NCI-H146 (cell line): ENCODE measurements around the gene FKBP14.
A peak's percentile ranks its signal among the peaks of the same experiment; 100 is the strongest.
"Not testable (repeated sequence)": the region's sequence is repeated elsewhere in the genome, so short reads cannot be mapped to it uniquely, and the experiment has no call there.

Experiments
- DNase-seq: peaks from one replicate; lab custom pipeline; 2025; lab: John Stamatoyannopoulos, UW

FKBP14 gene

GRCh38 chr7:29990931-29991330, 35.6 kb downstream of the FKBP14 start:
- DNase-seq = no peak

GRCh38 chr7:29989257-29989995, 37.1 kb downstream of the FKBP14 start, which contains the start of gene SCRN1:
Gene SCRN1, minus strand, starts transcription at chr7:29989801. Its CDS starts 20,734 bp downstream, at chr7:29969067.
- DNase-seq = peak; percentile 80

GRCh38 chr7:29988424-29989256, 37.9 kb downstream of the FKBP14 start:
- DNase-seq = peak; percentile 80

GRCh38 chr7:29987811-29988317, 38.6 kb downstream of the FKBP14 start:
- peak; percentile 39 for DNase-seq

- no peak for DNase-seq
Measured at GRCh38 chr7:29987083-29987482, 39.4 kb downstream of the FKBP14 start.

GRCh38 chr7:29980151-29980550, 46.4 kb downstream of the FKBP14 start:
- DNase-seq = no peak

GRCh38 chr7:29977886-29978651, 48.4 kb downstream of the FKBP14 start:
- DNase-seq = peak; percentile 2

- no peak for DNase-seq
Measured at GRCh38 chr7:29976673-29977415, 49.7 kb downstream of the FKBP14 start.

- DNase-seq = no peak
Measured at GRCh38 chr7:29976266-29976665, 50.2 kb downstream of the FKBP14 start.

- DNase-seq = no peak
Measured at GRCh38 chr7:29975561-29975960, 50.9 kb downstream of the FKBP14 start.

- DNase-seq = no peak
Measured at GRCh38 chr7:29974286-29974685, 52.2 kb downstream of the FKBP14 start.

- no peak for DNase-seq
Measured at GRCh38 chr7:29972315-29972669, 54.2 kb downstream of the FKBP14 start.

- DNase-seq = no peak
Measured at GRCh38 chr7:29971566-29972314, 54.8 kb downstream of the FKBP14 start.

GRCh38 chr7:29970158-29970557, 56.3 kb downstream of the FKBP14 start:
- DNase-seq = no peak

- DNase-seq = no peak
Measured at GRCh38 chr7:29969738-29970137, 56.8 kb downstream of the FKBP14 start.

- no peak for DNase-seq
Measured at GRCh38 chr7:29968683-29969395, 57.7 kb downstream of the FKBP14 start.

- DNase-seq = no peak
Measured at GRCh38 chr7:29965030-29965429, 61.5 kb downstream of the FKBP14 start.

GRCh38 chr7:29962035-29962434, 64.5 kb downstream of the FKBP14 start:
- no peak for DNase-seq

- not testable (repeated sequence) for DNase-seq
Measured at GRCh38 chr7:29961611-29962010, 64.9 kb downstream of the FKBP14 start.
